Superior temporal gyrus (tissue), 1 donor: ENCODE measurements around the gene CA10.

Experiments
- DNase-seq: peaks from one replicate; pipeline ENCODE4 v3.0.0-alpha.2; 2016; ENCODE audit errors: extremely low spot score

CA10 gene

DNA sequence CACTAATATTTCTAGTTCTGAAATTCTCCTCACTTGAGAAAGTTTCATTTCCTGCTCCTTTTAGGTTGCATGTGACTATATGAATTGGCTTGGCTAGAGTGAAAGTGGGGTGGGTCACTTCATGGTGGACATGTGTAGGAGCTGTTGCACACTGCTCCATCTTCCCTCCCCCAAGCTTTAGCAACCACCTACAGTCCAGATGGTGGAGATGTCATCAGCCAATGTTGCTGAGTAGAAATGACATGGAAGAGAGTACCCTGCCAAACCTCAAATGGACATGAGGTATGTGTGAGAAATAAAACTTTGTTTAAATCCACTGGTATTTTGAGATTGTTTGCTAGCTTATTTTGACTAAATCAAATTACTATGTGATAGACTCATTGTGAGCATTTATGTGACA is 281.5 kb downstream of the CA10 start:
- no peak for DNase-seq

DNA sequence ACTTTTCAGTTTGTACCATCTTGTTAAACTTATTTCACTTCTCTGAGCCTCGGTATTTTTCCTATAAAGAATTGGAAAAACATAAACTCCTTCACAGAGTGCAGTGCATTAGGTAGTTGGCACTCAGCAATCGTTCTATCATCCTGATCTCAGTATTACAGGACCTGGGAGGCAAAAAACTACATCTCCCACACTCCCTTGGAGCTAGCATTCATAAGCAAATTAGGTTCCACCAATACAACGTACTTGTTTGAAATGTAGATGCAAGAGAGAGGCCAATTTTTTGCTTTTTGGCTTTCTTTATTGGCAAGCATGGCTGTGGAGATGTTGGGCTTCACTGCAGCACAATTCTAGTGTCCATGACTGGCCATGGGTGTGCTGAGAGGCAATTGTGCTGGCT is 285.2 kb downstream of the CA10 start:
- DNase-seq, result no peak

DNA sequence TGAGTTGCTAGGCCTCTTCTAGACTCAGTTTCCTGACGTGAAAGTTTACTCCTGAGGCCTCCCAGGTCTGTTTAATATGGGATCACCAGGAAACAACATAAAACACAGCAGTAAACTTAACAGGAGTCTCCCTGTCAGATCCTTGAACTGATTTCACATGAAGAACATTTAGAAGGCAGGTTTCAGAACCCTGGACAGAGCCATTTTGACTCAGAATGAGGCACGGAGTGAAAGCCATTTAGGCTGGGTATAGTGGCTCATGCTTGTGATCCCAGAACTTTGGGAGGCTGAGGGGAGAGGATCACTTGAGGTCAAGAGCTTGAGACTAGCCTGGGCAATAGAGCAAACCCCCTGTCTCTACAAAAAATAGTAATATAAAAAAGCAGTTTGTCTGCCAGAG is 289.1 kb downstream of the CA10 start:
- no peak for DNase-seq

GRCh38 chr17:51860954-51861561 is 297.5 kb downstream of the CA10 start:
- peak; percentile 79 for DNase-seq

GRCh38 chr17:51857052-51857597 is 301.4 kb downstream of the CA10 start:
- DNase-seq, result peak; percentile 60

DNA sequence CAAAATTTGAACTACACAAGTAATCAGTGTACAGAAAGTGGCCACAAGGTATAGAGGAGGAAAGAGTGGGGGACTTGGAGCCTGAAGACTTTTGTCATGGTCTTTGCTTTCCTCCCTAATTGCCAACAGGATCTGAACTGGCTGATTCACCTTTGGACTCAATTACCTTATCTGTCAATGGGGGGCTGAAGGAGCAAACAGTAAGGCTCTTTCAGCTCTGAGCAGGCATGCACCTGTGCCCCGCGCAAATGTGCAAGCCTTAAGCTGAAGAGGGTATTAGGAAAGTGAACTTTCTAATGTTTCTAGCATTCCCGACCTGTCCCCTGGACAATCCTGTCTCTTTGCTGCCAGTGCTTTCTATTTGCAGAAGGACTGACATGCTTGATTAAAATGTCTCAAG is 302.7 kb downstream of the CA10 start:
- no peak for DNase-seq

- no peak for DNase-seq
Observed at GRCh38 chr17:51853857-51854256, 304.7 kb downstream of the CA10 start.

DNA sequence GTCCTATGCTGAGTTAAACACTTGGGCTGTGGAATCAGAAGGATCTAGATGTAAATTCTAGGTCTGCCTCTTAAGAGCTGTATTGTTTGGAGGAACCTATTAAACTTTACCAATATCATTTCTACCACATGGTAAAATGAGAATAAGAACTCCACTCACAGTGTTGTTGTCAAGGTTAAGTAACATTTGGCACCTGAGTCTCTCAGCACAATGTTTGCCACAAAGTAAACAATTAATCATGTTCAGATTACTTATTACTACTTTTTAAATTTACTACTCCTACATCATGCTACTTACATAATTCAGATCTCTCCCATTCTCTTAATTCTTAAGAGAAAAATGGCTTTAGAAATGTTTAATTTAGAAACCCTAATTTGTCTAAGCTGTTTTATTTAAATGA is 305.9 kb downstream of the CA10 start:
- no peak for DNase-seq

GRCh38 chr17:51850201-51850600 is 308.3 kb downstream of the CA10 start:
- no peak for DNase-seq

- DNase-seq, result no peak
Observed at GRCh38 chr17:51848451-51848850, 310.1 kb downstream of the CA10 start.

GRCh38 chr17:51846566-51846965 is 311.9 kb downstream of the CA10 start:
- DNase-seq, result no peak

DNA sequence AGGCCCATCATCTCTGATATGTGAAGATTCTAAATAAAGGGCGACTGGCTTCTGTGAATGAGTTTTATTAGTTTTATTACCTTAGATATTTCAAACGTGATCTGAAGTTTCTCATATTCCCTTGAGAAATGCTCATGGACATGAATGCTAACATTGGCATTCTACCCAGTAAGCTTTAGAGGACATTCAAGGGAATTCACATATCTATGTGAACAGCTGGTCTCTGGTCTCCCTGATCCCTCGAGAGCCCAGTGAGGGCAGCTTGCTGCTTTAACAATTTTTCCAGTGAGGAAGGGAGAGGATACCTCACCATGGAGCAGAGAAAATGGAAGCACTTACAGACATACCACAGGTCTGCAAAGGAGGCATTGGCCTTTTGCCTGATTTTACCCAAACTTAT is 312.7 kb downstream of the CA10 start:
- no peak for DNase-seq

GRCh38 chr17:51842763-51843162 is 315.8 kb downstream of the CA10 start:
- DNase-seq, result no peak

GRCh38 chr17:51841669-51842068 is 316.8 kb downstream of the CA10 start:
- DNase-seq, result no peak

DNA sequence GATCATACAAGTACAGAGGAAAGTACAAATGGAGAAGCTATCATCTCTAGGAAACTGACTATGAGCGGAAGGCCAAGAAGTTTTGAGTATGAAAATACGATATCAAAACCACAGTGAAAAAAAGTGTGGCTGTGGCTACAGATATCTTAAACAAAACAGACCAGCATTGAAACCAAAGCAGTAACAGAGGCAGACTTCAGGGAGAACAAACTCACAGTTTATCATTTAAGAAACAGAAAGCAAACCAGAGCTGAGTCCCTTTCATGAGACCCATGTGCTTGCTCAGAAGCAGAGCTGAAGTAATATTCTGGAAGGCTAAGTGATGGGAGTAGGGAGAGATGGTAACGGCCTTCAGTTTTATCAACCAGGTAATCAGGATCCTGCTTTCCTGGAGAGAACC is 317.8 kb downstream of the CA10 start:
- DNase-seq, result no peak

DNA sequence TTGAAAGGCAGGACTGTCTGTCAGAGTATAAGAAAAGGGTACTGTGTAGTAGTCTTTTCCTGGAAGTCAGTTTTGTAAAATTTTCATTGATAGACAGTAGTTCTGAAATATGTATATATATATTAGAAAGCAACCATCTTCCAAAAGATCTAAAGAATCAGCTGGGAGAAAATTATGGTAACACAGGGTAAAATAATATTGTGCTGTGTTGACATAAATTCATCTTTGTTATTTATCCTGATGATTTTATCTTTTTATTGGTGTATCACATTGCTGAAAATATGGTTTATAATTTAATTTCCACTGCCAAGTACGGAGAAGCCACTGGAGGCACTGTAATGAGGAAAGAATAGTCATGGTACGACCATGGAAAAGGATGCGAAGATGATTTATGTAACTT is 324.9 kb downstream of the CA10 start:
- no peak for DNase-seq

DNA sequence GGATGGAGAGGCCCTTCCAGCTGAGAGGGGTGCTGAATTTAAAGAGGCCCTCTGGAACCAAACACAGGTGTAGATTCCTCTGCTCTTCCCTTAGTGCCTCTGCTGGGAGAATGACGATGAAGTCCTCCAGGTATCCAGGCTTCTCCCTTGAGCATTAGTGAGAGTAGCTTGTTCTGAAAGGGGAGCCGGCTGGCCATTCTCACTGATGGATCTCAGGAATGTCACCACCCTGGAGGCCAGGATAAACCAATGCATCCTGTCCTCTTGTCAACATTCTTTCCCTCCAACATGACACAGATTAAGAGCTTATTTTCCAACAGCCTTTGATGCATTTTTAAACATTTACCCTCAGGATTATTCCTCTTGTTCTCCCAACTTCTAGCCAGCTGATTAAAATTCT is 325.5 kb downstream of the CA10 start:
- DNase-seq, result no peak

GRCh38 chr17:51830886-51831285 is 327.6 kb downstream of the CA10 start:
- no peak for DNase-seq

DNA sequence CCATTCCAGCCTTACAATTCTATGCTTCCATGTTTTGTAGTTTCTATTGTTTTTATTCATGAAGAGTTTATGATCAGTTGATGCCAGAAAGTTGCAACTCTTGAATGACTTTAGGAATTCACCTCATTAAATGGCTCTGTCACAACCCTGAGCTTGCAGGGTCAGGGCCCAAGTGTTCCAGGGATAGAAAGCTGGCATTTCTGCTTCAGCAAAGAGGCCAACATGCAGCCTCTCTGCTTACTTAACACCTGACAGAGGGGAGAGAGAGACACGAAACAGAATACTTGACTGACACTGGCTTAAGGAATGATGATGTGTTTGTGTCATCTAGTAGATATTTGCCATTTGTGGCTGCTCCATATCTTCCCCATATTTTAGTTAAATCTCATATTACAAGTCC is 328.1 kb downstream of the CA10 start:
- DNase-seq, result no peak

GRCh38 chr17:51828901-51829300 is 329.6 kb downstream of the CA10 start:
- DNase-seq, result no peak

GRCh38 chr17:51827140-51827539 is 331.4 kb downstream of the CA10 start:
- no peak for DNase-seq

DNA sequence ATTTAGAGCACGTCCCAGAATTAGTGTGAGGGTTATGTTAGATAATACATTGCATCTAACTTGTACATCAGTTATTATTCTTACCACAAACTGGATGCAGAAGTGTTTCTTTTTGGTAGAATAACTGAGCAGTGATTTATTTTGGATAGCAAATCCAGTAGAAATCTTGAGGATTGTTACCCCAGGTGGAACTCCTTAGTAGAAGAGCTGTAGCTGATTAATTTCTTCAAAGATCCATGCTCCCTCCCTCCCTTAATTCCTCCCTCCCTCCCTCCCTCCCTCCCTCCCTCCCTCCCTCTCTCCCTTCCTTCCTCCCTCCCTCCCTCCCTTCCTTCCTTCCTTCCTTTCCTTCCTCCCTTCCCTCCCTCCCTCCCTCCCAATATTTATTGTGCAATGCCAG is 337.7 kb downstream of the CA10 start:
- no peak for DNase-seq

GRCh38 chr17:51820252-51820651 is 338.3 kb downstream of the CA10 start:
- no peak for DNase-seq
